Measurements from ENCODE around the gene JSRP1.

Gene JSRP1, protein sequence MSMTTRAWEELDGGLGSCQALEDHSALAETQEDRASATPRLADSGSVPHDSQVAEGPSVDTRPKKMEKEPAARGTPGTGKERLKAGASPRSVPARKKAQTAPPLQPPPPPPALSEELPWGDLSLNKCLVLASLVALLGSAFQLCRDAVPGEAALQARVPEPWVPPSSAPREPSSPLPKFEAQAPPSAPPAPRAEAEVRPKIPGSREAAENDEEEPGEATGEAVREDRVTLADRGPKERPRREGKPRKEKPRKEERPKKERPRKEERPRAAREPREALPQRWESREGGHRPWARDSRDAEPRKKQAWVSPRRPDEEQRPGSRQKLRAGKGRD

DNA sequence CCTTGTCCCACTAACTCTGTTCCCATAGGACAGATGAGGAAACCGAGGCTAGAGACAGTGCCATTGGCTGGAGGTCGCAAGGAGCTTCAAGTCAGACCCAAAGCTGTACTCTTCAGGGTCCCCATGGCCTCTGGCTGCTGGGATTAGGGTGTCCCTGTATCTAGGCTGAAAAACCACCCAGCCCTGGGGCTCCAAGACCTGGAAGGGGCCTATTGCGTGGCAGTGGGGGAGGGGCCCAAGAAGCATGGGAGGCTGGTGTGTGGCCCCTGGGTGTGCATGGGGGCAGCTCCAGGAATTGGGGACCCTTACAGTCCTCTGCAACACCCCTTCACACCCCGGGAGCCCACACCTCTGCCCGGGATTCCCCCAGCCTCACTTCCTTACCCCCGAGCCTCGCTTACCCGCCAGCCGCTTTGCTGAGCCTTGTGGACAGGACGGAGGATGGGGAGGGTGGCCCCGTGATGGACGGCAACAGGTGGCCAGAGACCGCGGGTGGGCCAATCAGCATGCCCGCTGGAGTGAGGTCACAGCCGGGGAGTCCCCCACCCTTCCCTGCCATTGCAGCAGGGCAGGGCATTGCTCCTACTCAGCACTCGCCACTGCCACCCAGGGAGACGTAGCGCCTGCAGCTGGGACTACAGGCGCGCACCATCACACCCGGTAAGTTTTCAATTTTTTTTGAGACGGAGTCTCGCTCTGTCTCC lies at the start of gene JSRP1:
TSS of gene JSRP1 (minus strand) at position 436 of the 704 bp plus-strand sequence. CDS start 1,103 bp downstream, outside the sequence.
- H3K36me3 Mint-ChIP-seq (ENCODE audit: low read depth): no peaks in the 10 kb centered on the region
- no peaks in the 10 kb centered on the region for H3K9me3 Mint-ChIP-seq
- H3K27me3 Mint-ChIP-seq: no peaks in the 10 kb centered on the region
- H3K27ac Mint-ChIP-seq: no peak within 1 kb of the TSS
- no peak within 1 kb of the TSS for H3K4me3 Mint-ChIP-seq
- peaks cover 36% of the 10 kb centered on the region for H3K4me1 Mint-ChIP-seq (ENCODE audit: low read depth)

DNA sequence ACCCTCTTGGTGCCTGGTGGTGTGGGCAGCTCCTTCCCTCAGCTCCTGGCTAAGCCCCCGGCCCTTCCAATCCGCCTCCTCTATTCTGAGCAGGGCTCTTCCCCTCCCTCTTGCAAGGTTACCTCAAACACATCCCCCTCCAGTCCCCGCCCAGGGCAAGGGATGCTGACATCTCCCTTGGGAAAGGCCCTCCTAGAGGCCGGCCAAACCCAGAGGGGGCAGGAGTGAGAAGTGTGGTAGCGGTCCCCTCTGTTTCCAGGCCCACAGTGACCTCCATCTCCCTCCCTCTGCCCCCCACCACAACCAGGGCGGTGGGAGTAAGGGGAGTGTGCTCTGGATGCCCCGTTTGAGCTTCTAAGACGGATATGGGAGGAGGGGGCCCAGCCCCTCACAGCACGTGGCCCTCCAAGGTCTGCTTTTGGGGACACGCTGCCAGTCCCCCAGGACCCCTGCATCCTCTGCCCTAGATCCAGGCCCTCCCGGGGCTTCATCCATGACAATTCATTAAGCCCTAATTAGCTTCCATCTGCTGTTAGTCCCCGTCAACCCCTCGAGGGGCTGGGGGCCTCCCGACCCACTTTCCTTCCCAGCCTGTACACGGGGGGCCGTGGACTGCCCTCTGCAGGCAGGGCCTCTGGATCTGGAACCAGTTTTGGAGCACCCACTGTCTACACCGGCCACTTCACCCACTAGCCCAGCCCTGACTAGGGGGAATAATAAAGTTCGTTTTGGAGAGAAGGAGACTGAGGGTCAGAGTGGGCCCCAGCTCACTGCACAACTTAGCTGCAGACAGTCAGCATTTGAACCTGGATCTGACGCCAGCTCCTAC lies 49.4 kb upstream of the JSRP1 start:
- H3K27ac Mint-ChIP-seq: no peak overlapping the region
- H3K27me3 Mint-ChIP-seq: peaks cover 39% of the 10 kb centered on the region

DNA sequence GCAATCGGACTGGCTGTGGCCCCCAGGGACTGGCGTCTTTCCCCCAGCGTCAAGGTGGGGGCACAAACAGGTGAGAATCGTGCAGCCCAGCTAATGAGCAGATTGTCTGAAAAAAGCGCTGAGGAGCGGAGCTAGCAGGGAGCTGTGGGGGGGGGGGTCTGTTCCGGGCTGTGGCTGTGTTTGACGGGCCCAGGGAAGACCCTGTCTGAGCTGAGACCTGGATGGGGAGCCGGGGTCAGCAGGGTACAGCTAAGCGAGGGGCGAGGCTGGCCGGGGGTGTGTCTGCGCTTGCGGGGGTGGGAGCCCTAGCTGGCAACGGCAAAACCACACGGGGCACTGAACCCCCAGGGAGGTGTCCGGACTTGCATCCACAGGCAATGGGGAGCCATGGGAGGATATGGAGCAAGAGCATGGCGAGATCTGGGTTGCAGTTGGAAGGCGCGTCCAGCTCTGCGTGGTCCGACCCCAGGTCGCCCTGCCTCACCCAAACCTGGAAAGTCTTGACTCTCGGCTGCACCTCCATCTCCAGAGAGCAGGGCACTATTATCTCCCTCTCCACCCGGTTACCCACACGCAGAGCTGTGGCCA lies 47.1 kb upstream of the JSRP1 start:
- H3K4me3 Mint-ChIP-seq: no peak overlapping the region
- no peaks in the 10 kb centered on the region for H3K36me3 Mint-ChIP-seq (ENCODE audit: low read depth)
- peaks cover 27% of the 10 kb centered on the region for H3K27me3 Mint-ChIP-seq
- no peaks in the 10 kb centered on the region for H3K9me3 Mint-ChIP-seq
- H3K4me1 Mint-ChIP-seq (ENCODE audit: low read depth): peaks cover 9% of the 10 kb centered on the region
- no peak overlapping the region for H3K27ac Mint-ChIP-seq

More for the DNA sequence above, 49.4 kb upstream of the JSRP1 start:
- H3K9me3 Mint-ChIP-seq: no peaks in the 10 kb centered on the region
- H3K4me1 Mint-ChIP-seq (ENCODE audit: low read depth): peaks cover 12% of the 10 kb centered on the region
- no peaks in the 10 kb centered on the region for H3K36me3 Mint-ChIP-seq (ENCODE audit: low read depth)
- no peak overlapping the region for H3K4me3 Mint-ChIP-seq

DNA sequence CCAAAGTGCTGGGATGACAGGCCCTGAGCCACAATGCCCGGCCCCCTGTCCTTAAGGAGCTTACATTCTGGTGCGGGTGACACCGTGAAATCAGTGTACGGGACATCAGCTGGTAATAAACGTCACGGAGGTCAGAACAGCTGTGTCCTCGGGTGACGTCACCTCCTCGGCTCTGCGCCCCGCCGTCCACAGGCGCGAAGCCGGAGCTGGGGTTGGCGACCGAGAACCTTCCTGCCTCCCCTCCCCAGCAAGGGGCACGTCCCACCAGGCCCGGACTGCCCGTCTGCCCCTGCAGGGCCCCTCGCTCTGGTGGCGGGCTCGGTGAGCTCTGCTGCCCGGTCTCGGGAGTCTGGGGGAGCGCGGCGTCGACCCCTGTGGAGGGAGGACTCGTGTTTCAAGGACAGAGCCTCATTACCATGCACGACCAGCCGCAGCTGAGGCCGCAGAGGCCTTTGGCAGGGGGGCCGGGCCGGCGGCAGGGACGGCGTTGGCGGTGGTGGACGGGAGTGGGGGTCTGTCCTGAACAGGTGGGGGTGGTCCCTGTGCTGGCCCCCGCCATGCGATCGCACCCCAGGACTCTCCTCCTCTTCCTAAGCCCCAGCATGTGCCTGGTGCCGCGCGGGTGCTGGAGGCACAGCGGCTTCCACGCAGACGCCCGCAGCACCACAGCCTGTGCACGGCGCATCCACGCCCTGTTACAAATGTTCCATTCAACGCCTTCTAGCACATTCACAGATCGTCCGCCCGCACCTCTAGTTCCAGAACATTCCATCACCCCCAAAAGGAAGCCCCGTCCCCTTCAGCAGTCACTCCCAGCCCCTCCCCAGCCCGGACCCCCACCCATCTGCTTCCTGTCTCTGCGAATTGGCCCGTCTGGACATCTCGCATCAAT lies 46.3 kb upstream of the JSRP1 start:
- Mint-ChIP-seq H3K27me3 (peaks cover 27% of the 10 kb centered on the region), H3K36me3 (ENCODE audit: low read depth) (no peaks in the 10 kb centered on the region), H3K27ac (no peak overlapping the region)

DNA sequence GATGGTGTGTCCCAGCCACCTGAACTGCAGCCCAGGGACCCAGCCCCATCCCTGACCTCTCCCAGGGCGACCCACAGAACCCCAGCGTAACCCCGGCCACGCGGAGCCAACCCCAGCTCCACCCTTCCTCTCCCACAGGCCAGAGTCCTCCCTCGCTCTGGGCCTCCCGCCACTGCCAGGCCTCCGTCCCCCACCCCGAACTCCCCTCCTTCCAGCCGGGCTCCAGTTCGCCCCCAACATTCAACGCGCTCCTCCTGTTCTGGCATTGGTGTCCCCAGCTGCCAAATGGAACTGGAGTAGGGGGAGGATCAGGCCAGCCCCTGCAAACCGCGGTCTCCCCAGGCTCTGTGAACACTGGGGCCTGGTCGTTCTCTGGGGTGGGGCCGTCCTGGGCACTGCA lies 44.3 kb upstream of the JSRP1 start:
- H3K4me3 Mint-ChIP-seq: no peak overlapping the region
- no peaks in the 10 kb centered on the region for H3K36me3 Mint-ChIP-seq (ENCODE audit: low read depth)
- peaks cover 18% of the 10 kb centered on the region for H3K27me3 Mint-ChIP-seq
- peaks cover 9% of the 10 kb centered on the region for H3K4me1 Mint-ChIP-seq (ENCODE audit: low read depth)
- no peaks in the 10 kb centered on the region for H3K9me3 Mint-ChIP-seq
- no peak overlapping the region for H3K27ac Mint-ChIP-seq

More for the DNA sequence above, 46.3 kb upstream of the JSRP1 start:
- no peaks in the 10 kb centered on the region for H3K9me3 Mint-ChIP-seq
- peak overlapping the region; percentile 17 for H3K4me3 Mint-ChIP-seq
- peaks cover 9% of the 10 kb centered on the region for H3K4me1 Mint-ChIP-seq (ENCODE audit: low read depth)

DNA sequence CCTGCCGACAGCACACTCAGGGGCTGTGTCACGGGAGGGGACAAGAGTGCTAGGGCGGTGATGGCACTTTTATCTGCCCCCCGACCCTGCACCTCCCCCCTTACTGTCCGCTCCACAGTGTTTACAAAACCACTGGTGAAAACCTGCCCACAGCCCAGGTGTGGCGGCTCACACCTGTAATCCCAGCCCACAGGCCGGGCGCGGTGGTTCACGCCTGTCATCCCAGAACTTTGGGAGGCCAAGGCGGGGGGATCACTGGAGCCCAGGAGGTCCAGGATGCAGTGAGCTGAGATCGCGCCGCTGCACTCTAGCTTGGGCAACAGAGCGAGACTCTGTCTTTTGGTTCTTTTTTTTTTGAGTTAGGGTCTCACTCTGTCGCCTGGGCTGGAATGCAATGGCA lies 39.9 kb upstream of the JSRP1 start:
- no peaks in the 10 kb centered on the region for H3K27me3 Mint-ChIP-seq
- H3K4me1 Mint-ChIP-seq (ENCODE audit: low read depth): peaks cover 12% of the 10 kb centered on the region
- no peaks in the 10 kb centered on the region for H3K9me3 Mint-ChIP-seq
- no peak overlapping the region for H3K27ac Mint-ChIP-seq
- no peak overlapping the region for H3K4me3 Mint-ChIP-seq
- no peaks in the 10 kb centered on the region for H3K36me3 Mint-ChIP-seq (ENCODE audit: low read depth)

DNA sequence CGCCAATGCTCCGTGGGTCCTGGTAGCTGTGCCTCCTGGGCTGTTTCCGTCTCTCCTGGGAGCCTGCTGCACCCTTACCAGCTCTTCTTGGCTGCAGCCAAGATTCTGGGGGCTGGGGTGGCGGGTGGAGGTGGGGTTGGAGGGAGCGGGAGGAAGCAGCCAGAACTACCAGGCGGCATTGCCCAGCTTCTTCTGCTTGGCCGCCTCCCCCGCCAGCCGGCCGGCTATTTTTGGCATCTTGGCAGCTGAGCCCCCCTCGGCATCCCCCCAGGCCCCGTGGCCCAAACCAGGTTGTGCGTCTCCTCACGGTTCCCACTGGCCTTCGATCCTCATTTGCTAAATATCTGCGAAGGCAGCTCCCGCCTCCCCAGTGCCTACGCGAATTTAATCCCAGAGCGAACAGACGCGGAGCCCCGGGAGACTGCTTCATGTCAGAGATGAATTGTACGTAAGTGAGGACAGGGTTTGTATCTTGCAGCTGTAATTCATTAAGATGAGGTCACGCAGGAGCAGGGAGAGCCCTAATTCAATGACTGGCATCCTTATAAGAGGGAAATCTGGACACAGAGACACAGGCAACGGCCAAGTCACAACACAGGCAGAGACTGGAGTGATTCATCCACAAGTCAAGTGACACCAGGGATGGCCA lies 38.6 kb upstream of the JSRP1 start:
- no peaks in the 10 kb centered on the region for H3K9me3 Mint-ChIP-seq
- peaks cover 19% of the 10 kb centered on the region for H3K4me1 Mint-ChIP-seq (ENCODE audit: low read depth)
- H3K27ac Mint-ChIP-seq: no peak overlapping the region
- H3K36me3 Mint-ChIP-seq (ENCODE audit: low read depth): no peaks in the 10 kb centered on the region
- H3K27me3 Mint-ChIP-seq: no peaks in the 10 kb centered on the region
- no peak overlapping the region for H3K4me3 Mint-ChIP-seq

DNA sequence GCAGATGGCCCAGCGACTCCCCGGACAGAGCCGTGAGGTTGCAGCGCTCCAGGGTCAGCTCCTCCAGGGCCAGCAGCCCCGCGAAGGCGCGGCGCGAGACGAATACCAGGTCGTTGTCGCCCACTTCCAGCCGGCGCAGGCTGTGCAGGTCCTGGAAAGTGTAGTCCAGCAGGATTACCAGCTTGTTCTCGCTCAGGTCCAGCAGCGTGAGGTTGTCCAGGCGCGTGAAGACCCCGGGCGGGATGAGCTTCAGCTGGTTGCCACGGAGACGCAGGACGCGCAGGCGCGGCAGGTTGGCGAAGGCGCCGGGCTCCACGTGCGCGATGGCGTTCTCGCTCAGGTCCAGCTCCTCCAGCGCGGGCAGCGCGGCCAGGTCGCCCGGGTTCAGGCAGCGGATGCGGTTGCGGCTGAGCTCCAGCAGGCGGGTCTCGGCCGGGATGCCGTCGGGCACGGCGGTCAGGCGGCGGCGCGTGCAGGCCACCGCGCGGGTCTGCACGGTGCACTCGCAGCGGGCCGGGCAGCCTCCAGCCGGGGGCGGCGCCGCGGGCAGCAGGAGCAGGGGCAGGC lies 35.1 kb upstream of the JSRP1 start:
- Mint-ChIP-seq H3K27ac (no peak overlapping the region), H3K4me1 (ENCODE audit: low read depth) (peaks cover 39% of the 10 kb centered on the region), H3K4me3 (peak overlapping the region; percentile 63), H3K36me3 (ENCODE audit: low read depth) (no peaks in the 10 kb centered on the region), H3K27me3 (peaks cover 7% of the 10 kb centered on the region), H3K9me3 (no peaks in the 10 kb centered on the region)

DNA sequence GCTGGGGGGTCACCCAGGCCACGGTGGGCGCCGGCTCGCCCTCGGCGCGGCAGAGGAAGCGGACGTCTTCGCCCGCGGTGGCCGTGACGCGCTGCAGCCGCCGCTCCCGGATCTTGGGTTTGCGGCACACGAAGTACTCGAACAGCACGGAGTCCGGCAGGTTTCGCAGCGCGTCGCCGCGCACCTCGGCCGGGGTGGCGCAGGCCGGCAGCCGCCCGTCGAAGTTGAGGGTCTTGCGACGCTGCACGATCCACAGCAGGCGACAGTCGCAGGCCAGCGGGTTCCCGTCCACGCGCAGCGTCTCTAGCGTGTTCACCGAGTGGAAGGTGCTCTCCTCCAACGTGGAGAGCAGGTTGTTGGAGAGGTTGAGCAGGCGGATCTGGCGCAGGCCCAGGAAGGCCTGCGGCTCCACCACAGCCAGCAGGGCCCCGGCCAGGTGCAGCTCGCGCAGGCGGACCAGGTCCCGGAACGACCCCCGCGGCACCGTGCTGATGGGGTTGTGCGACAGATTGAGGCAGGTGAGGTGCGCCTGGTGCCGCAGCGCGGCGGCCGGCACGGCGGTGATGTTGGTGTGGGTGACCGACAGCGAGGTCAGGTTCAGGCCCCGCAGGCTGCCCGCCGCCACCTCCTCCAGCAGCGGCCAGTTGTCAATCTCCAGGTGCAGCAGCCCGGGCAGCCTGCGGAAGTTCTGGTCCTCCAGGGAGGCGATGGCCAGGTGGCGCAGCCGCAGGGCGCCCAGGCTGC lies 34.4 kb upstream of the JSRP1 start:
- Mint-ChIP-seq H3K9me3 (no peaks in the 10 kb centered on the region), H3K27me3 (peaks cover 7% of the 10 kb centered on the region), H3K36me3 (ENCODE audit: low read depth) (no peaks in the 10 kb centered on the region), H3K4me1 (ENCODE audit: low read depth) (peaks cover 39% of the 10 kb centered on the region), H3K27ac (no peak overlapping the region), H3K4me3 (peak overlapping the region; percentile 63)

DNA sequence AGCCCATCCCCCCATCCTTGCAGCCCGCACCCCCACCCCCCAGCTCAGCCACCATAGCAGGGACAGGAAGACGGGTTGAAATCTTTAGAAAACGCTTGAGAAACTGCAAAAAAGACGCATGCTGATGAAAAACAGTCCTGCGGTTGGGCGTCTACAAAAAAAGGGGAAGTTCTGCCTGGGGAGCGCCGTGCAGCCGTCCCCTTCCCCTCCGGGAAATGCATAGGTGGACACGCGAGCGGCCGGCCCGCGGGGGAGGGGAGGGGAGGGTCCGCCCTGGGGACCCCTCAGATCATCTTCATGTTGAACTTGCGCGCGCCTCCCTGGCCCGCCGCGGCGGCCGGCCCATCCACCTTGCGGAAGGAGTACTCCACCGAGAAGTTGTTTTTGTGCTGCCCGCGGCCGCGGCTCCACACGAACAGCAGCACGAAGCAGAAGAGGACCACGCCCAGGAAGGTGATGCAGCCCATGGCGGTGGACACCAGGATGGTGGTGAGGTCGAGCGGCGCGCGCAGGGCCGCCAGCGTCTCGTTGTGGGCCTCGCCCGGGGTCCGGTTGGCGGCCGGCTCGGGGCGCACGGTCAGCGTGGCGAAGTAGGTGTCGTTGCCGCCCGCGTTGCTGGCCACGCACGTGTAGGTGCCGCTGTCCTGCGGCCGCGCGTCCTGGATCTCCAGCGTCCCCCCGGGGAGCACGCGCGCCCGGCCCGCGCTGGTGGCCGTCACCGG lies 33.7 kb upstream of the JSRP1 start:
- no peaks in the 10 kb centered on the region for H3K9me3 Mint-ChIP-seq
- H3K27me3 Mint-ChIP-seq: peaks cover 7% of the 10 kb centered on the region
- peak overlapping the region; percentile 76 for H3K4me3 Mint-ChIP-seq
- H3K4me1 Mint-ChIP-seq (ENCODE audit: low read depth): peaks cover 36% of the 10 kb centered on the region
- no peaks in the 10 kb centered on the region for H3K36me3 Mint-ChIP-seq (ENCODE audit: low read depth)
- no peak overlapping the region for H3K27ac Mint-ChIP-seq

DNA sequence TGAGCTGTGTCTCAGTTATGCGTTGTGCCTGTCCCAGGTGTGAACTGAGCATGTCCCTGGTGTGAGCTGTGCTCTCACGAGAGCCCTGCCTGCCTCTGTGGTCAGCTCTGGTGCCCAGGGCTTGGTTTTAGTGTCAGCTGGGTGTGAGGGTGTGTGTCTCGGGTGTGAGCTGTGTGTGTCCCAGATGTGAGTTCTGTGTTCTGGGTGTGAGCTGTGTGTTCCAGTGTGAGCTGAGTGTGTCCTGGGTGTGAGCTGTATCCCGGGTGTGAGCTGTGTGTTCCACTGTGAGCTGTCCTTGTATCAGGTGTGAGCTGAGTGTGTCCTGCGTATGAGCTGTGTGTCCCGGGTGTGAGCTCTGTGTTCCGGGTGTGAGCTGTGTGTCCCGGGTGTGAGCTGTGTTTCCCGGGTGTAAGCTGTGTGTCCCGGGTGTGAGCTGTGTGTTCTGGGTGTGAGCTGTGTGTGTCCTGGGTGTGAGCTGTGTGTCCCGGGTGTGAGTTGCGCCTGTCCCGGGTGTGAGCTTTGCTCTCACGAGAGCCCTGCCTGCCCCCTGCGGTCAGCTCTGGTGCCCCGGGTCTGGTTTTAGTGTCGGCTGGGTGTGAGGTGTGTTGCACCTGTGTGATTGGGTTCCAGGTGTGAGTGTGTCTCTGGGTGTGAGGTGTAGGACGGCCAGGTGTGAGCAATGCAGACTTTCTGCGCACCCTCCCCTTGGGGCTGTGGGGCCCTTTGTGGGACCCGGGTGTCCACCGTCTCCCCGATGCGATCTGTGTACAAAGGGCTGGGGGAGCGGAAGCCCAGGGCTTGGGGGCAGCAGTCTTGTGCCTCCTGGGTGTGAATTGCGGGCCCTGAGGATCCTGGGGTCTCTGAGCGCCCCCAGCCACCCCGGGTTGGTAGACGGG lies 32.8 kb upstream of the JSRP1 start:
- Mint-ChIP-seq H3K4me3 (peak overlapping the region; percentile 76), H3K36me3 (ENCODE audit: low read depth) (no peaks in the 10 kb centered on the region), H3K27ac (peak overlapping the region; percentile 79), H3K27me3 (peaks cover 7% of the 10 kb centered on the region), H3K9me3 (no peaks in the 10 kb centered on the region), H3K4me1 (ENCODE audit: low read depth) (peaks cover 34% of the 10 kb centered on the region)
